ENCODE measurements around the gene TSHZ2. TPM values are rescaled to one million over a fixed set of nuclear protein-coding genes. Genes with fewer than 3 reads are reported as not detected.

TSHZ2 gene
- total RNA-seq, 1 donor from 2014 or later: 5.2 TPM

- Histone ChIP-seq H3K27ac (no peak overlapping the region), H3K36me3 (no peaks in the 10 kb centered on the region), H3K9me3 (no peaks in the 10 kb centered on the region), H3K4me1 (no peaks in the 10 kb centered on the region), H3K27me3 (no peaks in the 10 kb centered on the region), H3K4me3 (no peak overlapping the region)
- intact Hi-C loops (cut with DNase I): no loop called here
- no peak for TF ChIP-seq CTCF (IDR thresholded peaks at IDR 0.05)
- ATAC-seq (no peak), DNase-seq (no peak)
These were observed 80.2 kb downstream of the TSHZ2 start for GRCh38 chr20:53052380-53052779.

GRCh38 chr20:53053595-53053994, 81.4 kb downstream of the TSHZ2 start:
- H3K9me3 ChIP-seq: no peaks in the 10 kb centered on the region
- H3K27ac ChIP-seq: no peak overlapping the region
- ATAC-seq (no peak), DNase-seq (no peak)
- H3K4me3 ChIP-seq: no peak overlapping the region
- intact Hi-C loops (cut with DNase I): no loop called here
- no peaks in the 10 kb centered on the region for H3K36me3 ChIP-seq
- no peaks in the 10 kb centered on the region for H3K27me3 ChIP-seq
- no peak for TF ChIP-seq CTCF (IDR thresholded peaks at IDR 0.05)
- H3K4me1 ChIP-seq: no peaks in the 10 kb centered on the region

GRCh38 chr20:53055367-53056067, 83.4 kb downstream of the TSHZ2 start:
- H3K4me1 ChIP-seq: no peaks in the 10 kb centered on the region
- no peaks in the 10 kb centered on the region for H3K27me3 ChIP-seq
- H3K4me3 ChIP-seq: no peak overlapping the region
- ATAC-seq (no peak), DNase-seq (no peak)
- H3K36me3 ChIP-seq: no peaks in the 10 kb centered on the region
- no peak overlapping the region for H3K27ac ChIP-seq
- no peak for TF ChIP-seq CTCF (IDR thresholded peaks at IDR 0.05)
- H3K9me3 ChIP-seq: no peaks in the 10 kb centered on the region
- intact Hi-C loops (cut with DNase I): no loop called here

GRCh38 chr20:53057579-53057978, 85.4 kb downstream of the TSHZ2 start:
- intact Hi-C loops (cut with DNase I): no loop called here
- Histone ChIP-seq H3K9me3 (no peaks in the 10 kb centered on the region), H3K36me3 (no peaks in the 10 kb centered on the region), H3K27ac (no peak overlapping the region), H3K4me3 (no peak overlapping the region), H3K27me3 (no peaks in the 10 kb centered on the region), H3K4me1 (no peaks in the 10 kb centered on the region)
- no peak for TF ChIP-seq CTCF (IDR thresholded peaks at IDR 0.05)
- ATAC-seq (no peak), DNase-seq (no peak)

GRCh38 chr20:53059848-53060247, 87.7 kb downstream of the TSHZ2 start:
- DNase-seq: no peak
- ATAC-seq: no peak
- H3K4me3 ChIP-seq: no peak overlapping the region
- H3K4me1 ChIP-seq: no peaks in the 10 kb centered on the region
- H3K27me3 ChIP-seq: no peaks in the 10 kb centered on the region
- H3K36me3 ChIP-seq: no peaks in the 10 kb centered on the region
- intact Hi-C loops (cut with DNase I): no loop called here
- no peak overlapping the region for H3K27ac ChIP-seq
- no peak for TF ChIP-seq CTCF (IDR thresholded peaks at IDR 0.05)
- no peaks in the 10 kb centered on the region for H3K9me3 ChIP-seq

All from upper lobe of right lung (tissue), 1 donor.